ENCODE results near the gene PAFAH2.

The PAFAH2 gene

GRCh38 chr1:25997828-25998761 lies at the start of gene PAFAH2:
Gene PAFAH2 (minus strand): TSS chr1:25998063. CDS start chr1:25990816, 7,247 bp downstream.
- Histone ChIP-seq H3K4me1 (ENCODE audit: control insufficient read depth, insufficient read depth, low read length) (peaks cover 10% of the 10 kb centered on the region), H3K36me3 (ENCODE audit: control insufficient read depth, insufficient read depth, low read length) (no peaks in the 10 kb centered on the region), H3K9ac (ENCODE audit: low read length) (peak within 1 kb of the TSS; percentile 81), H3K9me3 (ENCODE audit: control insufficient read depth, low read length) (no peaks in the 10 kb centered on the region), H3K4me3 (ENCODE audit: low read length) (peak within 1 kb of the TSS; percentile 68), H3K27me3 (ENCODE audit: control insufficient read depth, insufficient read depth, low read length) (no peaks in the 10 kb centered on the region)

- Histone ChIP-seq H3K9ac (ENCODE audit: low read length) (no peak overlapping the region), H3K4me1 (ENCODE audit: control insufficient read depth, insufficient read depth, low read length) (peaks cover 5% of the 10 kb centered on the region), H3K9me3 (ENCODE audit: control insufficient read depth, low read length) (no peaks in the 10 kb centered on the region), H3K4me3 (ENCODE audit: low read length) (no peak overlapping the region), H3K36me3 (ENCODE audit: control insufficient read depth, insufficient read depth, low read length) (no peaks in the 10 kb centered on the region), H3K27me3 (ENCODE audit: control insufficient read depth, insufficient read depth, low read length) (peaks cover 68% of the 10 kb centered on the region)
These were observed 49.5 kb upstream of the PAFAH2 start for GRCh38 chr1:26047278-26047874.

- H3K4me3 ChIP-seq (ENCODE audit: low read length), result no peak overlapping the region
- peaks cover 76% of the 10 kb centered on the region for H3K27me3 ChIP-seq (ENCODE audit: control insufficient read depth, insufficient read depth, low read length)
- no peaks in the 10 kb centered on the region for H3K36me3 ChIP-seq (ENCODE audit: control insufficient read depth, insufficient read depth, low read length)
- peaks cover 5% of the 10 kb centered on the region for H3K4me1 ChIP-seq (ENCODE audit: control insufficient read depth, insufficient read depth, low read length)
- H3K9ac ChIP-seq (ENCODE audit: low read length), result no peak overlapping the region
- H3K9me3 ChIP-seq (ENCODE audit: control insufficient read depth, low read length), result no peaks in the 10 kb centered on the region
These were observed 48.6 kb upstream of the PAFAH2 start for GRCh38 chr1:26046246-26047095.

GRCh38 chr1:26045722-26046245 lies 47.9 kb upstream of the PAFAH2 start, which contains the start of gene SLC30A2:
Gene SLC30A2 (minus strand): TSS chr1:26046118. CDS start chr1:26045896, 222 bp downstream.
- no peak within 1 kb of the TSS for H3K4me3 ChIP-seq (ENCODE audit: low read length)
- H3K9ac ChIP-seq (ENCODE audit: low read length), result no peak within 1 kb of the TSS
- H3K27me3 ChIP-seq (ENCODE audit: control insufficient read depth, insufficient read depth, low read length), result peaks cover 77% of the 10 kb centered on the region
- peaks cover 5% of the 10 kb centered on the region for H3K4me1 ChIP-seq (ENCODE audit: control insufficient read depth, insufficient read depth, low read length)
- no peaks in the 10 kb centered on the region for H3K36me3 ChIP-seq (ENCODE audit: control insufficient read depth, insufficient read depth, low read length)
- H3K9me3 ChIP-seq (ENCODE audit: control insufficient read depth, low read length), result no peaks in the 10 kb centered on the region

- H3K36me3 ChIP-seq (ENCODE audit: control insufficient read depth, insufficient read depth, low read length), result no peaks in the 10 kb centered on the region
- no peak overlapping the region for H3K9ac ChIP-seq (ENCODE audit: low read length)
- no peak overlapping the region for H3K4me3 ChIP-seq (ENCODE audit: low read length)
- H3K9me3 ChIP-seq (ENCODE audit: control insufficient read depth, low read length), result no peaks in the 10 kb centered on the region
- H3K27me3 ChIP-seq (ENCODE audit: control insufficient read depth, insufficient read depth, low read length), result peaks cover 77% of the 10 kb centered on the region
- peaks cover 5% of the 10 kb centered on the region for H3K4me1 ChIP-seq (ENCODE audit: control insufficient read depth, insufficient read depth, low read length)
These were observed 47.3 kb upstream of the PAFAH2 start for GRCh38 chr1:26044971-26045721.

GRCh38 chr1:26044414-26044813 lies 46.6 kb upstream of the PAFAH2 start:
- peaks cover 5% of the 10 kb centered on the region for H3K4me1 ChIP-seq (ENCODE audit: control insufficient read depth, insufficient read depth, low read length)
- no peaks in the 10 kb centered on the region for H3K36me3 ChIP-seq (ENCODE audit: control insufficient read depth, insufficient read depth, low read length)
- no peaks in the 10 kb centered on the region for H3K9me3 ChIP-seq (ENCODE audit: control insufficient read depth, low read length)
- no peak overlapping the region for H3K9ac ChIP-seq (ENCODE audit: low read length)
- peaks cover 71% of the 10 kb centered on the region for H3K27me3 ChIP-seq (ENCODE audit: control insufficient read depth, insufficient read depth, low read length)
- H3K4me3 ChIP-seq (ENCODE audit: low read length), result no peak overlapping the region

GRCh38 chr1:26043765-26044164 lies 45.9 kb upstream of the PAFAH2 start:
- H3K9me3 ChIP-seq (ENCODE audit: control insufficient read depth, low read length), result no peaks in the 10 kb centered on the region
- no peaks in the 10 kb centered on the region for H3K36me3 ChIP-seq (ENCODE audit: control insufficient read depth, insufficient read depth, low read length)
- H3K4me3 ChIP-seq (ENCODE audit: low read length), result no peak overlapping the region
- peaks cover 67% of the 10 kb centered on the region for H3K27me3 ChIP-seq (ENCODE audit: control insufficient read depth, insufficient read depth, low read length)
- H3K9ac ChIP-seq (ENCODE audit: low read length), result no peak overlapping the region
- H3K4me1 ChIP-seq (ENCODE audit: control insufficient read depth, insufficient read depth, low read length), result peaks cover 5% of the 10 kb centered on the region

- Histone ChIP-seq H3K36me3 (ENCODE audit: control insufficient read depth, insufficient read depth, low read length) (no peaks in the 10 kb centered on the region), H3K9me3 (ENCODE audit: control insufficient read depth, low read length) (no peaks in the 10 kb centered on the region), H3K9ac (ENCODE audit: low read length) (no peak overlapping the region), H3K4me3 (ENCODE audit: low read length) (no peak overlapping the region), H3K27me3 (ENCODE audit: control insufficient read depth, insufficient read depth, low read length) (peaks cover 54% of the 10 kb centered on the region), H3K4me1 (ENCODE audit: control insufficient read depth, insufficient read depth, low read length) (peaks cover 5% of the 10 kb centered on the region)
These were observed 44.1 kb upstream of the PAFAH2 start for GRCh38 chr1:26041978-26042377.

- no peaks in the 10 kb centered on the region for H3K36me3 ChIP-seq (ENCODE audit: control insufficient read depth, insufficient read depth, low read length)
- no peaks in the 10 kb centered on the region for H3K9me3 ChIP-seq (ENCODE audit: control insufficient read depth, low read length)
- peaks cover 54% of the 10 kb centered on the region for H3K27me3 ChIP-seq (ENCODE audit: control insufficient read depth, insufficient read depth, low read length)
- peaks cover 4% of the 10 kb centered on the region for H3K4me1 ChIP-seq (ENCODE audit: control insufficient read depth, insufficient read depth, low read length)
- H3K4me3 ChIP-seq (ENCODE audit: low read length), result no peak overlapping the region
- no peak overlapping the region for H3K9ac ChIP-seq (ENCODE audit: low read length)
These were observed 43.5 kb upstream of the PAFAH2 start for GRCh38 chr1:26041401-26041800.

- Histone ChIP-seq H3K4me1 (ENCODE audit: control insufficient read depth, insufficient read depth, low read length) (peaks cover 13% of the 10 kb centered on the region), H3K9me3 (ENCODE audit: control insufficient read depth, low read length) (no peaks in the 10 kb centered on the region), H3K36me3 (ENCODE audit: control insufficient read depth, insufficient read depth, low read length) (no peaks in the 10 kb centered on the region), H3K4me3 (ENCODE audit: low read length) (no peak overlapping the region), H3K9ac (ENCODE audit: low read length) (no peak overlapping the region), H3K27me3 (ENCODE audit: control insufficient read depth, insufficient read depth, low read length) (peaks cover 43% of the 10 kb centered on the region)
These were observed 41.0 kb upstream of the PAFAH2 start for GRCh38 chr1:26038904-26039303.

GRCh38 chr1:26038477-26038876 lies 40.6 kb upstream of the PAFAH2 start:
- H3K9me3 ChIP-seq (ENCODE audit: control insufficient read depth, low read length), result no peaks in the 10 kb centered on the region
- no peak overlapping the region for H3K4me3 ChIP-seq (ENCODE audit: low read length)
- peaks cover 13% of the 10 kb centered on the region for H3K4me1 ChIP-seq (ENCODE audit: control insufficient read depth, insufficient read depth, low read length)
- no peak overlapping the region for H3K9ac ChIP-seq (ENCODE audit: low read length)
- peaks cover 38% of the 10 kb centered on the region for H3K27me3 ChIP-seq (ENCODE audit: control insufficient read depth, insufficient read depth, low read length)
- H3K36me3 ChIP-seq (ENCODE audit: control insufficient read depth, insufficient read depth, low read length), result no peaks in the 10 kb centered on the region

Measured in mucosa of stomach (tissue), 1 donor.